D341Med (cell line): ENCODE measurements around the gene GAPDH.
A peak's percentile ranks its signal among the peaks of the same experiment; 100 is the strongest.
"Not testable (repeated sequence)": the region's sequence is repeated elsewhere in the genome, so short reads cannot be mapped to it uniquely, and the experiment has no call there.

ENCODE experiments used
- DNase-seq: peaks from one replicate; pipeline ENCODE4 v3.0.0; 2012; ENCODE audit warnings: low spot score

The GAPDH gene

GRCh38 chr12:6533923-6534694, at the start of gene GAPDH:
Gene GAPDH (plus strand): TSS chr12:6534517. CDS start chr12:6534833, 316 bp downstream.
- peak; percentile 95 for DNase-seq

GRCh38 chr12:6488240-6488639, 46.1 kb upstream of the GAPDH start:
- DNase-seq, result no peak

- DNase-seq, result no peak
Measured at GRCh38 chr12:6489449-6489848, 44.9 kb upstream of the GAPDH start.

GRCh38 chr12:6490673-6491072, 43.6 kb upstream of the GAPDH start:
- DNase-seq, result not testable (repeated sequence)

GRCh38 chr12:6492838-6493496, 41.4 kb upstream of the GAPDH start, which contains the start of gene MRPL51:
Gene MRPL51 (minus strand): TSS chr12:6493262. CDS start chr12:6493136, 126 bp downstream.
- DNase-seq, result peak; percentile 98

GRCh38 chr12:6493497-6494257, 40.6 kb upstream of the GAPDH start, which contains the start of gene NCAPD2:
Gene NCAPD2 (plus strand): TSS chr12:6494102. CDS start chr12:6495099, 997 bp downstream.
- DNase-seq, result peak; percentile 99

GRCh38 chr12:6494258-6494743, 40.0 kb upstream of the GAPDH start:
- no peak for DNase-seq

- no peak for DNase-seq
Measured at GRCh38 chr12:6494968-6495367, 39.3 kb upstream of the GAPDH start.

- DNase-seq, result not testable (repeated sequence)
Measured at GRCh38 chr12:6497291-6497690, 37.0 kb upstream of the GAPDH start.

GRCh38 chr12:6500466-6500865, 33.9 kb upstream of the GAPDH start:
- no peak for DNase-seq

- no peak for DNase-seq
Measured at GRCh38 chr12:6507102-6507998, 27.0 kb upstream of the GAPDH start.

- no peak for DNase-seq
Measured at GRCh38 chr12:6508087-6508486, 26.2 kb upstream of the GAPDH start.

- DNase-seq, result no peak
Measured at GRCh38 chr12:6520186-6520585, 14.1 kb upstream of the GAPDH start.

- DNase-seq, result no peak
Measured at GRCh38 chr12:6522193-6522592, 12.1 kb upstream of the GAPDH start.

- DNase-seq, result no peak
Measured at GRCh38 chr12:6523708-6524107, 10.6 kb upstream of the GAPDH start.

- no peak for DNase-seq
Measured at GRCh38 chr12:6524648-6525047, 9.7 kb upstream of the GAPDH start.

- DNase-seq, result no peak
Measured at GRCh38 chr12:6526201-6526600, 8.1 kb upstream of the GAPDH start.

- no peak for DNase-seq
Measured at GRCh38 chr12:6526766-6527525, 7.4 kb upstream of the GAPDH start.

GRCh38 chr12:6527711-6528110, 6.6 kb upstream of the GAPDH start:
- no peak for DNase-seq

- no peak for DNase-seq
Measured at GRCh38 chr12:6528539-6529235, 5.6 kb upstream of the GAPDH start.
